Adrenal gland (tissue), 5 donors: ENCODE measurements around the gene PMF1.

Source experiments
- POLR2A ChIP-seq, 2 donors: fragments of 450-650 bp; IDR thresholded peaks; one replicate each; pipeline ENCODE4 v1.6.1; 2017; ENCODE audit warnings: antibody characterized with exemption in 2 of 2, mild to moderate bottlenecking in 2 of 2, moderate library complexity in 1 of 2
- TF ChIP-seq, protein P1 (sequence below), 6 experiments: fragments of 450-650 bp in 4 of 6; fragments of 200-600 bp in 2 of 6; sonication (generic) in 1 of 6; IDR thresholded peaks; 1 replicate in 5 of 6; 2 replicates in 1 of 6; pipeline versions ENCODE4 v1.5.1 to v1.8.0; 2016 to 2021; ENCODE audit warnings: antibody characterized with exemption in 6 of 6, mild to moderate bottlenecking in 2 of 6, moderate library complexity in 1 of 6
- donor health status: DM: no; HTN: no; CAD: no.

DNA sequence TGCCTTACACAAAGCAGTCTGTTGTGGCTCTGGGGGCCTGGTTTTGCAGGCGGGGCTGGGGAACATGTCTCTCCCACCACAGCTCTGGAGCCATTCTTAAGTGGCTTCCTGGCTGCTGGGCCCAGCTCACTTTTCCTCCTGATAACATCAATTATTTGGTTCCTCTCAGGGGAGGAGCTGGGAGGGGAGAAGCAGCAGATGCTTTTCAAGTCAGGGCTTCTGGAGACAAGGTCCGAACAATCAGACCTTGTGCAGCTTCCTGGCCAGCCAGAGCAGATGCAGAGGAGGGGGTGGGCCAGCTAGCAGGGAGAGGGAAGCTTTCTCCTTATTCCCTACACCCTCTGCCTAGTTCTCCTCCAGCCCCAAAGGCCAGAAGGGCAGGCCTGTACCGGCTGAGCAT, 38.7 kb downstream of the PMF1 start:
- TF ChIP-seq POLR2A (IDR thresholded peaks at IDR 0.05) = no peak
- TF ChIP-seq, protein P1, sequence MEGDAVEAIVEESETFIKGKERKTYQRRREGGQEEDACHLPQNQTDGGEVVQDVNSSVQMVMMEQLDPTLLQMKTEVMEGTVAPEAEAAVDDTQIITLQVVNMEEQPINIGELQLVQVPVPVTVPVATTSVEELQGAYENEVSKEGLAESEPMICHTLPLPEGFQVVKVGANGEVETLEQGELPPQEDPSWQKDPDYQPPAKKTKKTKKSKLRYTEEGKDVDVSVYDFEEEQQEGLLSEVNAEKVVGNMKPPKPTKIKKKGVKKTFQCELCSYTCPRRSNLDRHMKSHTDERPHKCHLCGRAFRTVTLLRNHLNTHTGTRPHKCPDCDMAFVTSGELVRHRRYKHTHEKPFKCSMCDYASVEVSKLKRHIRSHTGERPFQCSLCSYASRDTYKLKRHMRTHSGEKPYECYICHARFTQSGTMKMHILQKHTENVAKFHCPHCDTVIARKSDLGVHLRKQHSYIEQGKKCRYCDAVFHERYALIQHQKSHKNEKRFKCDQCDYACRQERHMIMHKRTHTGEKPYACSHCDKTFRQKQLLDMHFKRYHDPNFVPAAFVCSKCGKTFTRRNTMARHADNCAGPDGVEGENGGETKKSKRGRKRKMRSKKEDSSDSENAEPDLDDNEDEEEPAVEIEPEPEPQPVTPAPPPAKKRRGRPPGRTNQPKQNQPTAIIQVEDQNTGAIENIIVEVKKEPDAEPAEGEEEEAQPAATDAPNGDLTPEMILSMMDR (IDR thresholded peaks at IDR 0.05) = no peak
